HG02938 (cell line): Measurements from ENCODE around the gene MSS51.
"Not testable (repeated sequence)": the region's sequence is repeated elsewhere in the genome, so short reads cannot be mapped to it uniquely, and the experiment has no call there.

Experiments used
- ATAC-seq: cut with Tn5 transposase; IDR thresholded peaks from one replicate; pipeline ENCODE4 v1.9.1; 2021; ENCODE audit warnings: mild to moderate bottlenecking, moderate library complexity; ENCODE audit not compliant: unreplicated experiment

MSS51 gene

GRCh38 chr10:73414230-73414945 is 19.0 kb downstream of the MSS51 start:
- peak; percentile 28 for ATAC-seq

DNA sequence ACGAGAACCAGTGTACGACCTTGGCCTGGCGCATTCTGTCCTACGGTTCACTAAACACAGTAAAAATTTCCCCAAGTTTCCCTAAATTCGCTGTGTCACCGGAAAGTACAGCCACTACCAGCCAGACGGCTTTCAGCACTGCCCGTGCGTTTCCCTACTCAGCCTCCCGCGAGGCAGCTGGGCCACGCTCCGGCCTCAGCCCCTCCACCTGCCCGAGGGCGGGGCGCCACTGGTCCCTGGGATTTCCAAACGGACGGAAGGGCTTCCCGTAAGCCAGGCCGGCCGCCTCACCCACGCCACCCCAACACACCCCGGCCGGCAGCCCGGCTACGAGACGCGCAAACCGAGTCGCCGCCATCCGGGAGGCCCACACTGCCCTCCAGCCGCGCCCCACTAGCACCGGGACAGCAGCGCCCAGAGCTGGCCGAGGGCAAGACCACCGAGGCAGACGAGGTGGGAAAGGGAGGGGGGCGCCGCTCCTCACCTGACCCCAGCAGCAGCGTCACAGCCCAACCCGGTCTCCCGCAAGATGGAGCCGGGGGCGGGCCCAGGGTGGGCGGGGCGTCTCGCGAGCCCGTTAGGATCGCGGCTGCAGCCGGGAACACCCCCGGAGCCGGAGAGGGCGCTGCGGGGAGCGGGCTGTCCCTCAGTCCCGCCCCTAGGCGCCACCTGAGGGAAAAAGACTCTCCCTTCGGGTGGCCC is 19.7 kb downstream of the MSS51 start, which contains the start of gene ANXA7:
ANXA7 (minus strand) TSS at position 531 of the 702 bp plus-strand sequence. CDS start 13,202 bp downstream, outside the sequence.
- peak; percentile 78 for ATAC-seq

GRCh38 chr10:73413108-73413527 is 20.2 kb downstream of the MSS51 start:
- peak; percentile 39 for ATAC-seq

DNA sequence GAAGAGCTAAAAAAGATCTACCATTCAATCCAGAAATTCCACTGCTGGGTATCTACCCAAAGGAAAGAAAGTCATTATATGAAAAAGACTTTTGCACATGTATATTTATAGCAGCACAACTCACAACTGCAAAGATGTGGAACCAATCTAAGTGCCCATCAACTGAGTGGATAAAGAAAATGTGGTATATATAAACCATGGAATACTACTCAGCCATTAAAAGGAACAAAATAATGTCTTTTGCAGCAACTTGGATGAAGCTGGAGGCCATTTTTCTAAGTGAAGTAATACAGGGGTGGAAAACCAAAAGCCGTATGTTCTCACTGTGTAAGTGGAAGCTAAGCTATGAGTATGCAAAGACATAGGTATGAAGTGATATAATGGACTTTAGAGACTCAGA is 22.5 kb downstream of the MSS51 start:
- no peak for ATAC-seq

GRCh38 chr10:73408978-73409521 is 24.3 kb downstream of the MSS51 start:
- no peak for ATAC-seq

- no peak for ATAC-seq
These were observed 25.3 kb downstream of the MSS51 start for GRCh38 chr10:73408061-73408460.

GRCh38 chr10:73407495-73407894 is 25.9 kb downstream of the MSS51 start:
- ATAC-seq: no peak

GRCh38 chr10:73406846-73407245 is 26.5 kb downstream of the MSS51 start:
- ATAC-seq: no peak

DNA sequence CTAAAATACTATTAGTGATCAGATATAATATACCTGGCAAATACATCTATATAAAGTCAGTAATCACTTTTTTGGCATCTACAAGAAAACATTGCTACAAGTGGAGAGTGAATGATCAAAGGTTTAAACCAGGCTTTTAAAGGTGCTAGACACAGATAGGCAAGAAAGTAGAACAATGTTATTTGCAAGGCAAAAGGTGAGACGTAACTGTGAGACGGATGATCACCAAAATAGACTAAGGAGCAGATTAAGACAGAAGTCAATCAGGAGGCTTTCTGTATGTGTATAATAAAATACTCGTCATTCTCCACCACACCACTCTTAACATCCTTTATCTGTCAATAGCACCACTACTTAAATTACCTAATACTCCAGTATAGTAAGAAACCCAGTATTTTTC is 27.8 kb downstream of the MSS51 start:
- ATAC-seq: no peak

DNA sequence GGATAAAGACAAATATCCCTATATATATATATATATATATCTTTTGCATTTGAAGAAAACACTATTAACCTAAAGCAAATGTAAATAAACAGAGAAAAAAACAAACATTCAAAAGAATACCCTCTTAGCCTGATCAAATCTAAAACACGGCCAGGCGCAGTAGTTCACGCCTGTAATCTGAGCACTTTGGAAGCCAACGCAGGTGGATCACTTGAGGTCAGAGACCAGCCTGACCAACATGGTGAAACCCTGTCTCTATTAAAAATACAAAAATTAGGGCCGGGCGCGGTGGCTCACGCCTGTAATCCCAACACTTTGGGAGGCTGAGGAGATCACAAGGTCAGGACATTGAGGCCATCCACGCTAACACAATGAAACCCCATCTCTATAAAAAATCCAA is 28.7 kb downstream of the MSS51 start:
- ATAC-seq: no peak

- ATAC-seq: no peak
These were observed 31.7 kb downstream of the MSS51 start for GRCh38 chr10:73401636-73402035.

DNA sequence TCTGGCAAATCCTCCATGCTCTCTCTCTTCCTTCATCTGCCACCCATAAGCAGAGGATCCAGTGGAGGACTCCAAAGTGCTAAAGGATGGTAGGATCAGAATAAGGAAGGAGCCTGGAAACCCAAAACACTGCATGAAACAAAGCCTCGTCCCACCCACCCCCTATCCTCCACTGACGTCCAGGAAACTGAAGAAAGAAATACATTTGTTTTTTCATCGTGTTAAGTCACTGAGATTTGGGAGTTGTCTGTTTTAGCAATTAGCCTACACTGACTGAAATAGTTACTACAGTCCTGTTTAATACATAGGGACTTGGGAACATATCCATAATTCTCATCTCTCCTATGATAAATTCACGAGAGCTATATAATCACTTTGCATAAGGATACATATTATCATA is 34.3 kb downstream of the MSS51 start:
- no peak for ATAC-seq

- ATAC-seq: no peak
These were observed 35.3 kb downstream of the MSS51 start for GRCh38 chr10:73398024-73398423.

DNA sequence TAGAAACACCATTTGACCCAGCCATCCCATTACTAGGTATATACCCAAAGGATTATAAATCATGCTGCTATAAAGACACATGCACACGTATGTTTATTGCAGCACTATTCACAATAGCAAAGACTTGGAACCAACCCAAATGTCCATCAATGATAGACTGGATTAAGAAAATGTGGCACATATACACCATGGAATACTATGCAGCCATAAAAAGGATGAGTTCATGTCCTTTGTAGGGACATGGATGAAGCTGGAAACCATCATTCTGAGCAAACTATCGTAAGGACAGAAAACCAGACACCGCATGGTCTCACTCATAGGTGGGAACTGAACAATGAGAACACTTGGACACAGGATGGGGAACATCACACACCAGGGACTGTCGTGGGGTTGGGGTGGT is 39.0 kb downstream of the MSS51 start:
- ATAC-seq: not testable (repeated sequence)

GRCh38 chr10:73388228-73388627 is 45.1 kb downstream of the MSS51 start:
- no peak for ATAC-seq

DNA sequence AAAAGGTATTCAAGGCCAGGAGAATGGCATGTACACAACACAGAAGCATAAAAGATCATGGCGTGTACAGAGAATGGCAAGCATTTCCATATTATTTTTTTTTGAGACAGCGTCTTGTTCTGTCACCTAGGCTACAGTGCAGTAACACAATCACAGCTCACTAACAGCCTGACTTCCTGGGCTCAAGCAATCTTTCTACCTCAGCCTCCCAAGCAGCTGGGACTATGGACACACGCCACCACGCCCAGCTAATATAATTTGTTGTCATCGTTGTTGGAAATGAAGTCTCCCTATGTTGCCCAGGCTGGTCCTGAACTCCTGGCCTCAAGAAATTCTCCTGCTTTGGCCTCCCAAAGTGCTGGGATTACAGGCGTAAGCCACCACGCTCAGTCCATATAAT is 46.8 kb downstream of the MSS51 start:
- ATAC-seq: no peak

DNA sequence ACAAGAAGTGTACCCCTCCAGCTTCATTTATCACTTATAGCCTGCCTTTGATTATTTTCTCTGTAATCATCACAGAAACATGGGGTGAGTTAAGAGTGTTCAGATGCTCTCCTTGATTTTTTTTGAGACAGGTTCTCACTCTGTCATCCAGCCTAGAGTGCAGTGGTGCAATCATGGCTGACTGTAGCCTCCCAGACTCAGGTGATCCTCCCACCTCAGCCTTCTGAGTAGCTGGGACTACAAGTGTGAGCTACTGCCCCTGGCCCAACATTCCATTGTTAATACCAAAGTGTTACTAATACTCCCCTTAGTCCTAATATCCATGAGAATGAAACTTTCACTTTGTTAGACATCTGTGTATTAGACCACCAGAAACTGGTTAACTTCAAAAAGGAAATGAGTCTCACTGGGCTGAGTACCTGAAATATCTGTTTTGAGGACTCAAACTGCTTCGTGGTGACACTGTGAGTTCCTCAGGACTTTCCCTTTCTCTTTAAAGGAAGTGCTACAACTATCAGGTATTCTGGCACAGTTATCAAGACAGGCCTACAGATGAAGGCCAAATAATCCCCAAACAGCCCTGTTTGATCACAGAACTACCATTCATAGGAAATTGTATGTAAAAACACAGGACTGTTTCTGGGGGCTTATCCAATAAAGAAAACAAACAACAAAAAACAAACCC is 54.2 kb downstream of the MSS51 start:
- no peak for ATAC-seq

GRCh38 chr10:73376679-73377078 is 56.7 kb downstream of the MSS51 start:
- ATAC-seq: no peak
